Measurements from ENCODE around the gene NCOR2. TPM values are rescaled to one million over a fixed set of nuclear protein-coding genes. Genes with fewer than 3 reads are reported as not detected.

NCOR2 gene
- total and polyA plus RNA-seq, 2 donors (not counting 3 experiments of a cell fraction or from before 2014, with no cell fraction given): 26.5 to 241 TPM

DNA sequence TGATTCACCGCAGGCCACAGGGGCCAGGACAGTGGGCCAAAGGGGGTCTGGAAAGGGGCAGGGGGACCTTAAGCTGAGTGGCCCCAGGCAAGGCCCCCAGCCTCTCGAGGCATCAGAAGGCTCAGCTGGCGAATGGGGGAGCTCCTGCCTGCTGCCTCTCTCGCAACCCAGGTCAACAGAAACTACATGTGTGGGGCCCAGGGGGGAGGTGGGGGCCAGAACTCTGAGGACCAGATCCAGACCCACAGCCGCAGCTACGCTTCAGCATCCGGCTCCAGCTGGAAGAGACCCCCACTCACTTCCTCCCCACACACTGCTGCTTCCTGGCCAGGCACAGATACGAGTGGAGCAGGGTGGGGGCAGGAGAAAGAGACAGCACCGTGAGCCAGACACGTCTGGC is 46.5 kb downstream of the NCOR2 start:
- DNase-seq (ENCODE audit: low read depth, low spot score) (peak; percentile 62), FAIRE-seq (peak; percentile 62)
- Histone ChIP-seq H3K9me3 (replicated peaks; ENCODE audit: control insufficient read depth, insufficient read depth, low read length) (no peaks in the 10 kb centered on the region), H3K27ac (ENCODE audit: insufficient read depth, low read depth, low read length) (peak overlapping the region; percentile 91), H3K4me3 (replicated peaks in 1 of 3; ENCODE audit: insufficient read depth in 1 of 3, low read depth in 1 of 3, low read length in 3 of 3) (no peak overlapping the region), H4K20me1 (replicated peaks; ENCODE audit: control insufficient read depth, extremely low read depth, insufficient read depth, low read length) (no peaks in the 10 kb centered on the region), H3K36me3 (ENCODE audit: control insufficient read depth in 2 of 2, extremely low read depth in 1 of 2, insufficient read depth in 2 of 2, low read length in 2 of 2) (no peaks in the 10 kb centered on the region), H3K79me2 (ENCODE audit: control insufficient read depth, insufficient read depth, low read length) (peaks cover 31% of the 10 kb centered on the region), H3K9me1 (replicated peaks; ENCODE audit: control insufficient read depth, extremely low read depth, insufficient read depth, low read length) (no peaks in the 10 kb centered on the region), H3K4me1 (ENCODE audit: control insufficient read depth, extremely low read depth, insufficient read depth, low read length) (peaks cover 67% of the 10 kb centered on the region), H3K9ac (replicated peaks; ENCODE audit: extremely low read depth, insufficient read depth, low read length) (no peak overlapping the region), H2AFZ (ENCODE audit: low read depth, low read length) (no peak overlapping the region), H3K4me2 (ENCODE audit: insufficient read depth, low read length) (peak overlapping the region; percentile 6), H3K27me3 (ENCODE audit: control insufficient read depth in 2 of 2, insufficient read depth in 2 of 2, low read length in 2 of 2) (no peaks in the 10 kb centered on the region)
- ChIA-PET POLR2A (interaction anchor here (0.6 kb wide), 1 partner anchor 86 kb away, joined by 3 read pairs; no protein-coding TSS in a partner anchor), CTCF (interaction anchor here (1.0 to 2.2 kb wide), 2 partner anchors 135 to 141 kb away, joined by 3 to 8 read pairs; no protein-coding TSS in a partner anchor)
- dilution Hi-C loops (cut with MboI; ENCODE audit: extremely low pct_ligation_motif_present, low sequenced_read_pairs): no loop called here
- intact Hi-C loops (cut with micrococcal nuclease): loop anchor here (1.0 to 5.0 kb wide), 6 partner anchors 9 to 246 kb away; no protein-coding TSS in a partner anchor
- no TSS peak for BruUV-seq (replicated peaks)
- TF ChIP-seq GATA2 (IDR thresholded peaks at IDR 0.05; ENCODE audit: insufficient read depth, insufficient read length, low read depth, low read length): peak; percentile 21
- TF ChIP-seq POLR2AphosphoS5 (IDR thresholded peaks at IDR 0.05; ENCODE audit: insufficient read depth, low read depth, low read length): peak; percentile 51
- TF ChIP-seq EZH2 (IDR thresholded peaks at IDR 0.05; ENCODE audit: borderline replicate concordance, low read depth, low read length, severe bottlenecking): no peak

DNA sequence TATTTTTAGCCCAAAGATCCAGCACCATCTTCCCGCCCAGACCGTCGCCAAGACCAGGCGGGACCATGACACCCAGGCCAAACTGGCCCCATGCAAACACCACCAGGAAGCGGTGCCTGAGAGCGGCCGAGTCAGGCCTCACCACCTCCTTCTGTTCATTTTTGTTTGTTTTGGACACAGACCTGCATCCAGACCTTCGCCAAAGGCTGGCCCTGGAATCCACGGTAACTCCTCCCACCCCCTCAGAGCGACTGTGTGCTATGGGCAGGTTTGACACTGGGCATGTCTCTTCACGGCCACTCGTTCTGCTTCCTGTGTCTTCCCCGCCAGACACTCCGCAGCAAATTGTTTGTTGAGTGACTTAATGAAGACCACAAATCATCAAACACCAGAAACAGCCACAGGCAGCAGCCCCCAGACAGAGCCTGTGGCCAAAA is 47.1 kb downstream of the NCOR2 start:
- POLR2A ChIA-PET: no interaction called here
- Histone ChIP-seq H3K27ac (ENCODE audit: insufficient read depth, low read depth, low read length) (peak overlapping the region; percentile 91), H3K4me1 (ENCODE audit: control insufficient read depth, extremely low read depth, insufficient read depth, low read length) (peaks cover 67% of the 10 kb centered on the region), H4K20me1 (replicated peaks; ENCODE audit: control insufficient read depth, extremely low read depth, insufficient read depth, low read length) (no peaks in the 10 kb centered on the region), H3K9me1 (replicated peaks; ENCODE audit: control insufficient read depth, extremely low read depth, insufficient read depth, low read length) (no peaks in the 10 kb centered on the region), H3K9me3 (replicated peaks; ENCODE audit: control insufficient read depth, insufficient read depth, low read length) (no peaks in the 10 kb centered on the region), H3K36me3 (ENCODE audit: control insufficient read depth in 2 of 2, extremely low read depth in 1 of 2, insufficient read depth in 2 of 2, low read length in 2 of 2) (no peaks in the 10 kb centered on the region), H3K4me3 (replicated peaks in 1 of 3; ENCODE audit: insufficient read depth in 1 of 3, low read depth in 1 of 3, low read length in 3 of 3) (no peak overlapping the region), H3K4me2 (ENCODE audit: insufficient read depth, low read length) (no peak overlapping the region), H3K27me3 (ENCODE audit: control insufficient read depth in 2 of 2, insufficient read depth in 2 of 2, low read length in 2 of 2) (no peaks in the 10 kb centered on the region), H2AFZ (ENCODE audit: low read depth, low read length) (no peak overlapping the region), H3K9ac (replicated peaks; ENCODE audit: extremely low read depth, insufficient read depth, low read length) (peak overlapping the region; percentile 77), H3K79me2 (ENCODE audit: control insufficient read depth, insufficient read depth, low read length) (peaks cover 37% of the 10 kb centered on the region)
- TF ChIP-seq POLR2AphosphoS5 (IDR thresholded peaks at IDR 0.05; ENCODE audit: insufficient read depth, low read depth, low read length) (peak; percentile 37), POLR2A (IDR thresholded peaks at IDR 0.05; ENCODE audit: low read depth, low read length) (no peak)
- FAIRE-seq: peak; percentile 87
- dilution Hi-C loops (cut with MboI; ENCODE audit: extremely low pct_ligation_motif_present, low sequenced_read_pairs): no loop called here
- CTCF ChIA-PET: interaction anchor here (1.0 to 2.3 kb wide), 3 partner anchors 135 to 251 kb away, joined by 3 to 9 read pairs (median 8); no protein-coding TSS in a partner anchor
- DNase-seq (ENCODE audit: low read depth, low spot score): peak; percentile 87
- intact Hi-C loops (cut with micrococcal nuclease): loop anchor here (1.0 to 5.0 kb wide), 5 partner anchors 8 to 247 kb away; no protein-coding TSS in a partner anchor
- no TSS peak for BruUV-seq (replicated peaks)
